Measurements from ENCODE around the gene TM4SF18.
A peak's percentile ranks its signal among the peaks of the same experiment; 100 is the strongest.

Gene TM4SF18

DNA sequence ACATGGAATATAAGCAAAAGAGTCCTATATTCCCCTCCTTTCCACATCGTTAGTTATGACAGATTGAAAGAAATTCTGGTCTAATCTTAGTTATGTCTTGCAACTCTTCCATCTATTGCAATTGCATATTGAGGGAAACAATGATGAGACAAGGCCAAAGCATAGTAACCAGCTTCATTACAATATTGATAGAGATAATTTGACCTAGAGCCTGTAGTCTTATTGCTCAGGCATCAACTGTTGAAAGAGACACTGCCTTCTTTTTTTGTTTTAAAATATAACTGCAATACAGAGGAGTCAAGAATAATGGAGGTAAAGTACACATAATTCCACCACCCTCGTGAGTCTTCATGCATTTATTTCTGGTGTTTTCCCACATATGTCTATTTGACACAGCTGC, 2.0 kb downstream of the TM4SF18 start:
- no peak for DNase-seq (ENCODE audit: low read depth, low spot score)
- H3K27ac ChIP-seq = no peak overlapping the region

GRCh38 chr3:149330609-149331331, 2.7 kb downstream of the TM4SF18 start:
- DNase-seq (ENCODE audit: low read depth, low spot score) = no peak
- H3K27ac ChIP-seq = no peak overlapping the region

DNA sequence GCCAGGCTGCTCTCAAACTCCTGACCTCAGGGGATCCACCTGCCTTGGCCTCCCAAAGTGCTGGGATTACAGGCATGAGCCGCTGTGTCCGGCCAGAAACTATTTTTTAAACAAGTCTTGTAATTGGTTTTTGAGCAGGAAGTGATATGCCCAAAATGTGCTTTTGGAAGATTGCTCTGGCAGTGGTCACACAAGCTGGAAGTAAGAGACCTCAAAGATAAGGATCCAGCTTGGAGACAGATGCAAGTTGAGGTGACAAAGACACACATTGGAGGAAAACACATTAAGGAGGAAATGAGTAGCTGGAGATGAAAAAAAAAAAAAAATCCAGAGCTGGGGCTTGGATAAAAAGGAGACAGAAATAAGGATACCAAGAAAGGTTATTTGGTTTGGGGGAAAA, 6.3 kb downstream of the TM4SF18 start:
- no peak for DNase-seq (ENCODE audit: low read depth, low spot score)

DNA sequence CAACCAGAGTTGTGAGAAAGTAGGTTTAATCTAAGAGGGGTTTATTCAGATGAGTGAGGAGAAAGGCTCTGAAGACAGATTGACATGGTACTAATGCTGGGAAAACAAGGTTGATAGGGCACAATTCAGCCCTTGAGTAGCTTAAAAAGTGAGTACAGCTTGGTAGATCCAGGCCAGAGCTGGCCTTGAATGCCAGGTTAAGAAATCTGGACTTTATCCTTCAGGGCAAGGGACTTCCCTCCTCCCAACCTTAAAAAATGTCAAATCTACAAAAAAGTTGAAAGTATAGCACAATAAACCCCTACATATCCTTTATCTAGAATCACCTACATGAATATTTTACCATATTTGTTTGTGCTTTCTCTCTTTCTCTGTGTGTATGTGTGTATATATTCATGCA, 7.9 kb downstream of the TM4SF18 start:
- DNase-seq (ENCODE audit: low read depth, low spot score) = no peak
- no peak overlapping the region for H3K27ac ChIP-seq

More for the DNA sequence above, 6.3 kb downstream of the TM4SF18 start:
- no peak overlapping the region for H3K27ac ChIP-seq

DNA sequence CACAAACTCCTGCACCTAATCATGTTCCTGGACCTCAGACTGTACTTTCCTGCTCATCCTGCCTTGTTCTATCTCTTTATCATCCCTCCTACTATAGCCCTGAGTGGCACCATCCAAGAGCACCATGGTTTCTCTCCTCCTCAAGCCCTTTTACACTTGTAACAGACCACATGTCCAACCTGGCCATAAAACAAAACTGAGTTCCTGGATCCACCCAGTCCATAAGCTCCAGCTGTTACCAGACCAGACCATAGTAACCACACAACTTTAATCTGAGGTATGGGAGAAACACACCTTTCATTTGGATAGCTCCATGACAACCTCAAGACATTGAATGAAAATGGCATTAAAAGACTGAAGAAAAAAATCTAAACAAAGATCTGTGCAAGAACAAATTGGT, 9.1 kb downstream of the TM4SF18 start:
- no peak overlapping the region for H3K27ac ChIP-seq

GRCh38 chr3:149321640-149322039, 11.8 kb downstream of the TM4SF18 start:
- no peak for DNase-seq (ENCODE audit: low read depth, low spot score)
- no peak overlapping the region for H3K27ac ChIP-seq

More for the DNA sequence above, 9.1 kb downstream of the TM4SF18 start:
- no peak for DNase-seq (ENCODE audit: low read depth, low spot score)

DNA sequence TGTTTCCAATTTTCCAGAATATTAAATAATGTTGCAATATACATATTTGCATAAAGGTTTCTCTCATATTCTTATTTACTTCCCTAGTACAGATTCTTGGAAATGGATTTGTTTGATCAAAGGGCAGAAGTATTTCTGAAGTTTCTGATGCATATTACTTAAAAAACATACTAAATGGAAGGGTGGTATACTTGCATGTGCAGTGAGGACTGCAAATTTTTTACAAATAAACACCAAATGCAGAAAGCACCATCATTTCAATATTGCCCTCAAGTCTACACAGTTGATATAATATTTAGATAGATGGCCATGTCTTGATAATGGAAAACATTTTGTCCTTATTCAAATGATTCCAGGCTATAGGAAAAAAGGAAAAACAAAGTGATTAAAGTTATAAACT, 12.3 kb downstream of the TM4SF18 start:
- H3K27ac ChIP-seq = no peak overlapping the region
- DNase-seq (ENCODE audit: low read depth, low spot score) = no peak

GRCh38 chr3:149319750-149320149, 13.7 kb downstream of the TM4SF18 start:
- DNase-seq (ENCODE audit: low read depth, low spot score) = no peak
- no peak overlapping the region for H3K27ac ChIP-seq

DNA sequence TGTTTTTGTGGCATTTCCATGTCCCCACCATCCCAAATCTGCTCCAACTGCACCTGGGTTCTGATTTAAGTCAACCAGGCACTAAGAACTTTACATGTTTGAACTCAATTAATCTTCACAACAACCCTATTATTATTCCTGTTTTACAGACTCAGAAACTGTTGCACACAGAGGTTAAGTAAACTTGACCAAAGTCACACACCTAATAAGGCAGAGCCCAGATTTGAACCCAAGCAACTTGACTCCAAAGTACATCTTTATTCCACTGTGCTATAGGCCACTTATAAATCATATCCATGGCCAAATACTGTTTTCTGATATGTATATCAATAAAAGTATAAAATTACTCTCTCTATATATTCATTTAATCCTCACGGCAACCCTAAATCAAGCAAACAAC, 16.4 kb downstream of the TM4SF18 start:
- no peak for DNase-seq (ENCODE audit: low read depth, low spot score)

DNA sequence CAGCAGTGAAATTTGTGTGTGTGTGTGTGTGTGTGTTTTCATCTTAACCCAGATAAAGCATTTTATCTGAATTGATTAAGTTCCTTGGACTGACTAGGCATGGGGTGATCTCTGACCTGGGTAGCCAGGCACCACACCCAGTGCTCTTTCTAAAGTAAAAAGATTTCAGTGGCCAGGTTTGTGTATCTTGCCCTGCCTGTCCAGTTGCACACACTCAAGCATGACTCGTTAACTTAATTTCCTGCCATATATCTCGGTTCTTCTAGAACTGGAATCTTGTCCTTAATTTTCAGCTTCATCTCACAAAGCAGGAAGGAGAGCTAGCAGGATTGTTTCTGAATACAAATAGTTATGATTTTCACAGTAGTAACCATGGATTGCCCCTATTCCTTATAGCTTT, 17.0 kb downstream of the TM4SF18 start:
- H3K27ac ChIP-seq = peak overlapping the region; percentile 58
- DNase-seq (ENCODE audit: low read depth, low spot score) = no peak

More for the DNA sequence above, 16.4 kb downstream of the TM4SF18 start:
- H3K27ac ChIP-seq = no peak overlapping the region

- peak overlapping the region; percentile 58 for H3K27ac ChIP-seq
- no peak for DNase-seq (ENCODE audit: low read depth, low spot score)
These were observed 17.7 kb downstream of the TM4SF18 start for GRCh38 chr3:149315694-149316093.

DNA sequence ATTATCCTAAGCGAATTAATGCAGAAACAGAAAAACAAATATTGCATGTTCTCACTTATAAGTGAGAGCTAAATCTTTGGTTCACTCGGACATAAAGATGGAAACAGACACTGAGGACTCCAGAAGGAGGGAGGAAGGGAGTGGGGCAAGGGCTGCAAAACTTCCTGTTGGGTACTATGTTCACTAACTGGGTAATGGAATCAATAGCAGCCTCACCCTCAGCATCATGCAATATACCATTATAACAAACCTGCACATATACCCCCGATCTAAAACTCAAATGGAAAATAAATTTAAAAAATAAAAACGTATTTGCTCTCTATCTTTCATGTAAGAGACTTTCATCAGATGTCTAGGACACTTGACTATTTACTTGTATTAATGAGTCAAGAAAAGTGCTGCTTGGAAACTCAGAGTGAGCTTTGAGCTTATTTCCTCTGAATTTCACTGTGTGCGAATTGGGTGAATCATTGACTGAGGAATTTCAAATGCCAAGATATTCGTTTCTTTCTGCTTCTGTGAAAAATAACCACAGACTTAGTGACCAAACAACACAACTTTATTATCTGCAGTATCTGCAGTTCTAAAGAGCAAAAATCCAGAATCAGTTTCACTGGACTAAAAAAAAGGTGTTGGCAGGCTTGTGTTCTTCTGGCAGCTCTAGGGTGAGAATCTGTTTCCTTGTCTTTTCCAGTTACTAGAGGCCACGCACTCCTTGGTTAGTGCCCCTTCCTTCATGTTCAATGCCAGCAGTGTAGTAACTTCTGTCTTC, 18.4 kb downstream of the TM4SF18 start:
- H3K27ac ChIP-seq = peak overlapping the region; percentile 58
- no peak for DNase-seq (ENCODE audit: low read depth, low spot score)

- H3K27ac ChIP-seq = no peak overlapping the region
- DNase-seq (ENCODE audit: low read depth, low spot score) = no peak
These were observed 19.9 kb downstream of the TM4SF18 start for GRCh38 chr3:149313542-149313941.

DNA sequence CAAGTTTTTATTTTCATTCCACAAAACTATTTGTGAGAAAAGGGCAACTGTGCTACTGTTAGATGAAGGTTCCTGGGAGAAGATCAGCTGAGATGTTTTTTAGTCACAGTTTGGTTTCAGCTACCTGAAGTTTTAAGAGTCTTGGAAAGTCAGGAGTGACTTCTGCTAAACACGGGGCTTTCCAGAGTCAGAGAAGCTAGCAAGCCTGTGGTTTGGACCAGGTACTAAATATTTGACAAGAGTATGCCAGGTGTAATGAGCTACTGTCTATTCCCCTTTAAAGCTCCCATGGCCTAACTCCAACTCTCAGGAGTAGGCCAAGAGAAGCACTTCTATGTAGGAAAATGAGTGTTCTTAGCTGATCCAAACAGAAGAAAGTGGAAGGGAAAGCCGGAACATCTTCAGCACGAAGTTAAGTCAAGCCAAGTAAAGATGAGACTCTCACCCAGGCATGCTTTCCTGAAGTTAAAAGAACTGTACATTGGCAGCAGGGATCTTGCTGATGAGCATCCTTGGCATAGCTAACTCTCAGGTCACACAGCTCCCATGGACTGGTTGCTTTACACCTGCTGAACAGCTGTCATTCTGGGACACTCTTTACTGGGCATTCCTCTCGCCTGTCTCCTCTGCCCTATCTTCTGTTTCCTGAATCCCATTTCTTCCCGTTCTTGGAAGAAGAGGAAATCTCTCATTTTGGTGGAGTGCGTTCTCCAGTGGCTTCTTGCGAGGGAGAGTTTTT, 22.5 kb downstream of the TM4SF18 start:
- H3K27ac ChIP-seq = peak overlapping the region; percentile 34
- DNase-seq (ENCODE audit: low read depth, low spot score) = no peak

- H3K27ac ChIP-seq = peak overlapping the region; percentile 12
- DNase-seq (ENCODE audit: low read depth, low spot score) = no peak
These were observed 26.0 kb downstream of the TM4SF18 start for GRCh38 chr3:149307435-149307783.

DNA sequence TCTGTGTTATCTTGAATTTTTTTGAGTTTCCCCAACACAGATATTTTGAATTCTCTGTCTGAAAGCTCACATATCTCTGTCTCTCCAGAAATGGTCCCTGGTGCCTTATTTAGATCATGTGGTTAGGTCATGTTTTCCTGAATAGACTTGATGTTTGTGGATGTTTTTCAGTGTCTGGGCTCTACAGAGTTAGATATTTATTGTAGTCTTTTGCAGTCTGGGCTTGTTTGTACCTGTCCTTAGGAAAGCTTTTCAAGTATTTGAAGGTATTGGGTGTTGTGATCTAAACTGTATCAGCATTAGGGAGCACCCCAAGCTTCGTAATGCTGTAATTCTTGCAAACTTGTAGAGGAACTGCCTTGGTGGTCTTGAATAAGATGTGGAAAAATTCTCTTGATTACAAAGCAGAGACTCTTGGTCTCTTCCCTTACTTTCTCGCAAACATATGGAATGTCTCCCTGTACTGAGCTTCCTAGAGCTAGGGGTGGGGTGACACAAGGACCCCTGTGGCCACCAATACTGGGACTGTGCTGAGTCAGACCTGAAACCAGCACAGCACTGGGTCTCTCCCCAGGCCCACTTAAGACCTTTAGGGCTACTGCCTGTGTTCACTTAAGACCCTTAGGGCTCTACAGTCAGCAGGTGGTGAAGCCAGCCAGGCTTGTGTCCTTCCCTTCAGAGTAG, 26.5 kb downstream of the TM4SF18 start:
- no peak for DNase-seq (ENCODE audit: low read depth, low spot score)
- H3K27ac ChIP-seq = peak overlapping the region; percentile 12

DNA sequence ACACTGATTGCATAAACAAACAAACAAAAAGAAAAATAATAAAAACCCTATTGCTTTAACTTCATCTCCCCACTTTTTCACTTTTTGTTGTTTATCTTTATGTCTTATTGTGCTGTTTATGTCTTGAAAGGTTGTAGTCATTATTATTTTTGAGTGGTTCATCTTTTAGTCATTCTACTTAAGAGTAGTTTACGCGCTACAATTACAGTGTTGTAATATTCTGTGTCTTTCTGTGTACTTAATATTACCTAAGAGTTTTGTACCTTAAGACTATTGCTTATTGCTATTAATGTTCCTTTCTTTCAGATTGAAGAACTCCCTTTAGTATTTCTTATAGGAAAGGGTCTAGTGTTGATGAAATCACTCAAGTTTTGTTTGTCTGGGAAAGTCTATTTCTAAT, 28.1 kb downstream of the TM4SF18 start:
- no peak overlapping the region for H3K27ac ChIP-seq
- no peak for DNase-seq (ENCODE audit: low read depth, low spot score)

GRCh38 chr3:149299938-149300801, 33.3 kb downstream of the TM4SF18 start:
- H3K27ac ChIP-seq = peak overlapping the region; percentile 94
- DNase-seq (ENCODE audit: low read depth, low spot score) = peak; percentile 99

- H3K27ac ChIP-seq = peak overlapping the region; percentile 94
- no peak for DNase-seq (ENCODE audit: low read depth, low spot score)
These were observed 36.5 kb downstream of the TM4SF18 start for GRCh38 chr3:149296972-149297371.

GRCh38 chr3:149292666-149293065, 40.8 kb downstream of the TM4SF18 start:
- no peak for DNase-seq (ENCODE audit: low read depth, low spot score)
- H3K27ac ChIP-seq = no peak overlapping the region

Measured in epithelial cell of prostate (primary cell).